T-helper 1 cell (primary cell): ENCODE results near the gene PMM2.
"Not testable (repeated sequence)": the region's sequence is repeated elsewhere in the genome, so short reads cannot be mapped to it uniquely, and the experiment has no call there.

Experiments used
- DNase-seq, 5 donors: peaks; one replicate each; pipeline ENCODE4 v3.0.0-alpha.2; 2012 to 2020

PMM2 gene

GRCh38 chr16:8868416-8869211 lies 71.0 kb downstream of the PMM2 start, which contains the start of gene CARHSP1:
TSS of gene CARHSP1 (minus strand) at chr16:8869006. CDS start at chr16:8859328, 9,678 bp downstream.
- DNase-seq: peak; percentile 64 to 96 (median 73)

GRCh38 chr16:8869212-8869987 lies 71.8 kb downstream of the PMM2 start:
- DNase-seq: no peak

- DNase-seq: not testable (repeated sequence)
Observed at GRCh38 chr16:8869988-8870241, 72.3 kb downstream of the PMM2 start.

GRCh38 chr16:8872071-8872470 lies 74.4 kb downstream of the PMM2 start:
- DNase-seq: no peak

- no peak for DNase-seq
Observed at GRCh38 chr16:8872967-8873865, 75.6 kb downstream of the PMM2 start.

- not testable (repeated sequence) for DNase-seq
Observed at GRCh38 chr16:8873866-8874195, 76.2 kb downstream of the PMM2 start.

GRCh38 chr16:8874388-8874787 lies 76.7 kb downstream of the PMM2 start:
- no peak for DNase-seq

GRCh38 chr16:8875317-8875716 lies 77.7 kb downstream of the PMM2 start:
- not testable (repeated sequence) for DNase-seq

GRCh38 chr16:8877894-8878522 lies 80.4 kb downstream of the PMM2 start:
- no peak for DNase-seq

- no peak for DNase-seq
Observed at GRCh38 chr16:8878523-8878911, 80.9 kb downstream of the PMM2 start.

GRCh38 chr16:8880839-8881510 lies 83.3 kb downstream of the PMM2 start:
- no peak for DNase-seq

- no peak for DNase-seq
Observed at GRCh38 chr16:8882041-8882617, 84.5 kb downstream of the PMM2 start, which contains the start of gene LITAFD. TSS of gene LITAFD (plus strand) at chr16:8882351. CDS start at chr16:8884356, 2,005 bp downstream.

- no peak for DNase-seq
Observed at GRCh38 chr16:8882725-8883377, 85.2 kb downstream of the PMM2 start.

GRCh38 chr16:8885674-8886592 lies 88.3 kb downstream of the PMM2 start:
- DNase-seq: no peak

- DNase-seq: no peak
Observed at GRCh38 chr16:8886593-8887430, 89.2 kb downstream of the PMM2 start.

GRCh38 chr16:8887431-8887765 lies 89.8 kb downstream of the PMM2 start:
- no peak for DNase-seq

GRCh38 chr16:8887952-8888560 lies 90.4 kb downstream of the PMM2 start:
- DNase-seq: no peak
